K562 (cell line): ENCODE data around the gene BCL11A. TPM values are rescaled to one million over a fixed set of nuclear protein-coding genes. Genes with fewer than 3 reads are reported as not detected.

Source experiments
- ATAC-seq: fragments of 200-7000 bp; cut with Tn5 transposase; 3 replicates; pipeline ENCODE4 v1.9.1; 2020; ENCODE audit warnings: moderate library complexity
- BruUV-seq: library from RNA; stranded (reverse); fragments of 400-500 nt; replicated peaks from 2 replicates; lab custom pipeline; 2021; lab: Mats Ljungman, UMichigan
- CTCF ChIA-PET: fragments of 300-600 bp; formaldehyde crosslinking; extraction: SDS; loops from one replicate; lab custom pipeline; 2021; ENCODE audit warnings: low intra/inter-chr PET ratio; lab: Yijun Ruan, JAX
- POLR2A ChIA-PET: fragments of 300-600, 350-650 bp; sonication (Branson Sonifier 250); formaldehyde crosslinking; extraction: SDS; loops from one replicate; lab custom pipeline; 2021; ENCODE audit warnings: antibody characterized with exemption, inconsistent platforms; lab: Yijun Ruan, JAX
- DNase-seq, 4 experiments: peaks; one replicate each; pipeline versions ENCODE4 v3.0.0 to v3.0.0-alpha.2; 2011 to 2018; ENCODE audit warnings: low spot score in 3 of 4, mixed read lengths in 3 of 4; ENCODE audit errors: extremely low read depth in 1 of 4
- FAIRE-seq: peaks from 2 replicates; lab custom pipeline; 2011; peaks lifted over from hg19 to GRCh38; lab: Jason Lieb, UNC
- H2AFZ ChIP-seq: 2 replicates; pipeline ENCODE4 v1.6.0; 2011; ENCODE audit warnings: low read depth, low read length, control low read depth, inconsistent platforms
- H3K27ac ChIP-seq: fragments of 200-600 bp; 3 replicates; pipeline ENCODE4 v1.8.0; 2011; ENCODE audit warnings: low read depth, mild to moderate bottlenecking, control low read depth, inconsistent platforms, low read length, moderate library complexity, mixed read lengths; ENCODE audit errors: extremely low read depth
- H3K27me3 ChIP-seq, 2 experiments: fragments of 300-600 bp in 1 of 2; 2 replicates in 1 of 2; 3 replicates in 1 of 2; pipeline versions ENCODE4 v1.6.0 to v1.8.0; 2011; ENCODE audit warnings: inconsistent platforms in 2 of 2, low read length in 2 of 2, mild to moderate bottlenecking in 1 of 2, mixed read lengths in 1 of 2, moderate library complexity in 1 of 2; ENCODE audit not compliant: control insufficient read depth in 2 of 2, insufficient read depth in 2 of 2
- H3K36me3 ChIP-seq: fragments of 300-600 bp; 3 replicates; pipeline ENCODE4 v1.8.0; 2011; ENCODE audit warnings: mild to moderate bottlenecking, low read length, inconsistent platforms; ENCODE audit not compliant: control insufficient read depth, insufficient read depth
- H3K4me1 ChIP-seq, 2 experiments: fragments of 200-600 bp in 1 of 2; replicated peaks in 1 of 2; 2 replicates in 1 of 2; 3 replicates in 1 of 2; pipeline versions ENCODE4 v1.5.1 to v1.8.0; 2011; ENCODE audit warnings: inconsistent platforms in 2 of 2, low read length in 2 of 2, mild to moderate bottlenecking in 1 of 2, mixed read lengths in 1 of 2, moderate library complexity in 1 of 2; ENCODE audit not compliant: control insufficient read depth in 2 of 2, insufficient read depth in 2 of 2
- H3K4me2 ChIP-seq: 2 replicates; pipeline ENCODE4 v1.6.1; 2011; ENCODE audit warnings: low read length, control low read depth, inconsistent platforms, mixed read lengths; ENCODE audit not compliant: insufficient read depth
- H3K4me3 ChIP-seq: fragments of 200-600 bp; sonication (generic), shearing (Covaris generic); 2 replicates; pipeline ENCODE4 v1.5.1; 2016; ENCODE audit warnings: control low read depth, inconsistent platforms
- H3K79me2 ChIP-seq: fragments of 200-600 bp; 3 replicates; pipeline ENCODE4 v1.8.0; 2011; ENCODE audit warnings: low read length, inconsistent platforms; ENCODE audit not compliant: control insufficient read depth, insufficient read depth
- H3K9ac ChIP-seq, 2 experiments: 2 replicates each; pipeline versions ENCODE4 v1.6.0 to v1.6.1; 2011; ENCODE audit warnings: low read depth in 2 of 2, low read length in 2 of 2, control low read depth in 1 of 2, inconsistent platforms in 1 of 2, mild to moderate bottlenecking in 1 of 2, mixed read lengths in 1 of 2; ENCODE audit not compliant: insufficient read depth in 1 of 2
- H3K9me1 ChIP-seq: one replicate; pipeline ENCODE4 v1.6.0; 2011; ENCODE audit warnings: inconsistent platforms, mild to moderate bottlenecking, low read length, moderate library complexity; ENCODE audit not compliant: control insufficient read depth, insufficient read depth
- H3K9me3 ChIP-seq: replicated peaks from 2 replicates; pipeline ENCODE4 v1.5.1; 2011; ENCODE audit warnings: low read depth, low read length, inconsistent platforms; ENCODE audit not compliant: control insufficient read depth, insufficient read depth
- H4K20me1 ChIP-seq: replicated peaks from 2 replicates; pipeline ENCODE4 v1.6.1; 2011; ENCODE audit warnings: low read length, inconsistent platforms, mixed read lengths; ENCODE audit not compliant: control insufficient read depth, insufficient read depth
- CEBPZ ChIP-seq: fragments of 150-350 bp; IDR thresholded peaks from 2 replicates; pipeline ENCODE4 v1.6.1; 2014; ENCODE audit warnings: low read depth, mild to moderate bottlenecking, low read length, borderline replicate concordance
- E2F5 ChIP-seq: sonication (generic); formaldehyde crosslinking; IDR thresholded peaks from 2 replicates; pipeline ENCODE4 v1.8.0; 2022; ENCODE audit warnings: mild to moderate bottlenecking, missing genetic modification reagents
- HOXB6 ChIP-seq: fragments of 250-450 bp; sonication (Bioruptor Pico); IDR thresholded peaks from 2 replicates; pipeline ENCODE4 v1.5.1; 2022; ENCODE audit warnings: mild to moderate bottlenecking, borderline replicate concordance
- MIER1 ChIP-seq: fragments of 450-650 bp; IDR thresholded peaks from 2 replicates; pipeline ENCODE4 v1.6.1; 2016; ENCODE audit warnings: antibody characterized with exemption, mild to moderate bottlenecking, low read depth
- NELFE ChIP-seq: IDR thresholded peaks from 2 replicates; pipeline ENCODE4 v1.6.1; 2011; ENCODE audit warnings: mild to moderate bottlenecking; ENCODE audit not compliant: insufficient read depth, insufficient read length
- POLR2AphosphoS2 ChIP-seq: IDR thresholded peaks from 2 replicates; pipeline ENCODE4 v1.6.1; 2012; ENCODE audit warnings: low read length, improper control_type of control experiment
- SIN3A ChIP-seq, 2 experiments: fragments of 150-350 bp in 1 of 2; IDR thresholded peaks; 2 replicates each; pipeline ENCODE4 v1.6.1; 2011 to 2016; ENCODE audit warnings: borderline replicate concordance in 2 of 2, low read depth in 2 of 2, low read length in 2 of 2, mild to moderate bottlenecking in 2 of 2, moderate library complexity in 2 of 2; ENCODE audit not compliant: control insufficient read depth in 1 of 2
- SMAD1 ChIP-seq: fragments of 150-350 bp; IDR thresholded peaks from 2 replicates; pipeline ENCODE4 v1.6.1; 2014; ENCODE audit warnings: low read length, low read depth; ENCODE audit not compliant: partially characterized antibody
- SNIP1 ChIP-seq: fragments of 450-650 bp; IDR thresholded peaks from 2 replicates; pipeline ENCODE4 v1.7.1; 2017; ENCODE audit warnings: low read depth, mild to moderate bottlenecking
- ZC3H4 ChIP-seq: sonication (generic); formaldehyde crosslinking; IDR thresholded peaks from 2 replicates; pipeline ENCODE4 v1.9.0; 2021; ENCODE audit warnings: missing genetic modification reagents, borderline replicate concordance
- WGBS: fragments of 100-300 bp; shearing (Covaris generic); methylation state at CpG from one replicate; pipeline ENCODE4 v1.1.6; 2016; ENCODE audit warnings: low coverage, mixed read lengths; ENCODE audit not compliant: insufficient coverage; ENCODE audit errors: missing lambda C conversion rate; 5-methylcytosine and 5-hydroxymethylcytosine counted together
- in situ Hi-C: fragments of 300-500 bp; cut with MboI; formaldehyde crosslinking; loops from 4 replicates; pipeline ENCODE4 v1.15.0; 2018; ENCODE audit warnings: inconsistent platforms, mixed read lengths
- intact Hi-C: fragments of 100-400 bp; cut with micrococcal nuclease; formaldehyde crosslinking; loops from 2 replicates; pipeline ENCODE4 v1.14.2; 2022
- polyA plus RNA-seq, 8 experiments: library from polyadenylated mRNA; depleted of rRNA in 4 of 8; stranded (reverse) in 5 of 8; unstranded in 3 of 8; fragments of >200 nt; fragmentation: Nextera tagmentation in 2 of 8; fragmentation: Illumina TruSeq in 1 of 8; extraction: Ambion mirVana in 2 of 8; extraction: Trizol in 1 of 8; gene quantifications; 2 replicates each; pipeline versions ENCODE4 v1.2.1 to v1.2.3, GENCODE V29; 2011 to 2014; ENCODE audit warnings: inconsistent platforms in 1 of 8, missing spikeins in 1 of 8
- total RNA-seq, 7 experiments: library from RNA; depleted of rRNA in 6 of 7; stranded (reverse); fragments of >200 nt in 6 of 7; fragmentation: Illumina TruSeq in 2 of 7; extraction: Trizol in 2 of 7; gene quantifications; 2 replicates each; pipeline versions ENCODE4 v1.2.1 to v1.2.3, GENCODE V29; 2011 to 2021; ENCODE audit warnings: low replicate concordance in 1 of 7

BCL11A gene
- total and polyA plus RNA-seq, 9 of the 15 experiments (the other 6 are each of a cell fraction or from before 2014, with no cell fraction given), result 0.13 TPM; not detected in 8

- ChIA-PET CTCF (no interaction called here), POLR2A (no interaction called here)
- FAIRE-seq, result no peak
- H4K20me1 ChIP-seq, result no peaks in the 10 kb centered on the region
- H3K9ac ChIP-seq, result no peak overlapping the region
- no peaks in the 10 kb centered on the region for H3K9me1 ChIP-seq
- H2AFZ ChIP-seq, result no peak overlapping the region
- no peak for DNase-seq
- peaks cover 0 to 16% of the 10 kb centered on the region in 2 experiments; a peak in 2 of 5 replicates for H3K27me3 ChIP-seq
- no TSS peak for BruUV-seq
- no peaks in the 10 kb centered on the region for H3K79me2 ChIP-seq
- H3K27ac ChIP-seq, result no peak overlapping the region
- no peaks in the 10 kb centered on the region for H3K36me3 ChIP-seq
- in situ Hi-C loops, result no loop called here
- no peaks in the 10 kb centered on the region for H3K4me1 ChIP-seq
- no peak for ATAC-seq
- no peaks in the 10 kb centered on the region for H3K9me3 ChIP-seq
- H3K4me3 ChIP-seq, result no peak overlapping the region
- TF ChIP-seq SMAD1 (no peak), ZC3H4 (no peak), POLR2AphosphoS2 (no peak), MIER1 (no peak), E2F5 (no peak), HOXB6 (CRISPR knock-in tag) (no peak), CEBPZ (no peak), NELFE (no peak), SNIP1 (no peak), SIN3A (IDR thresholded peaks at IDR 0.05; ENCODE audit: borderline replicate concordance in 2 of 2, control insufficient read depth in 1 of 2, low read depth in 2 of 2, low read length in 2 of 2) (no peak)
- TF ChIP-seq, all 486 proteins: peak for 0
- no peak overlapping the region for H3K4me2 ChIP-seq
- WGBS, result 0% methylated on average over 4 of the region's 4 CpGs
- intact Hi-C loops, result no loop called here
These were observed 39.5 kb downstream of the BCL11A start for GRCh38 chr2:60513996-60514395.
